MM.1S (cell line): ENCODE data around the gene MID1.

Experiments used
- CTCF ChIP-seq: fragments of 300-600 bp; sonication (generic); IDR thresholded peaks from 2 replicates; pipeline ENCODE4 v1.5.1; 2016; ENCODE audit warnings: antibody characterized with exemption, low read length, mixed read lengths
- EZH2 ChIP-seq: fragments of 300-600 bp; sonication (generic); optimal IDR thresholded peaks from 2 replicates; pipeline ENCODE3; 2017; ENCODE audit warnings: low read depth, mild to moderate bottlenecking, antibody characterized with exemption, low read length, mixed read lengths

DNA sequence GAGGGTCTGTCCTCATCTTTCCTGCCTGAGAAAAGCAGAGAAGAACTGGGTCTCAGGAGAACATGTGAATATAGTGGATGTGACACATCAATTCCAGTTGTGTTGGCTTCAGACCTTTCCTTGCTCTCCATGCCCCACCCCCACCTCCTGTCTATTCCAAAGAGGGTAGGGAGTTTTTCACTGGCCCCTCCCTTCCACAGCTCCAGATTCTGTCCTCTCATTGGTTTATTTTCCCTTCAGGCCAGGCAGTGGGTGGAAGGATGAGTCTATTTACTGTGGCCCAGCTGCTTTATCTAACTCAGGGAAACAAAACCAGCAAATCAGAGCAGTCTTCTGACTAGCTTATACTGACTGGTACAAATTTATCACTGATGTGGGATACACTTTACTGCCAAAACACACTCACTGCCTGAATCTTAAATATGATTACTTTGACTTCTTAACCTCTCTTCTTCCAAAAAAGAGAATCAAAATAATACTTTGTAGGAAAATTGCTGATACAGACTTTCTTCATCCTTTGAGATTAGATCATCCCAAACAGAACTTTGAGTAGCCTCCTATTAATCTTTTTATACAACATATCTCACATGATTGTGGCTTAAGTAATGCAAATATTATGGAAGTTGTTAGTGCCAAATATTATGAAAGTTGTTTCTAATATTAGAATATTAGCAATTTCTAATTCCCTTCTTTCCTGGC, 221.2 kb downstream of the MID1 start:
- TF ChIP-seq EZH2 (no peak), CTCF (no peak)
